MG63 (cell line): Measurements from ENCODE around the gene ZHX3. TPM values are rescaled to one million over a fixed set of nuclear protein-coding genes. Genes with fewer than 3 reads are reported as not detected.

Experiments used
- DNase-seq: peaks from one replicate; pipeline ENCODE4 v3.0.0-alpha.2; 2020
- H3K27me3 ChIP-seq: fragments of 250-450 bp; sonication (Bioruptor Pico); 2 replicates; pipeline ENCODE4 v1.5.1; 2020; ENCODE audit warnings: mild to moderate bottlenecking, moderate library complexity
- H3K36me3 ChIP-seq: fragments of 250-450 bp; sonication (Bioruptor Pico); 2 replicates; pipeline ENCODE4 v1.5.1; 2020; ENCODE audit warnings: mild to moderate bottlenecking, moderate library complexity
- H3K4me3 ChIP-seq: fragments of 250-450 bp; sonication (Bioruptor Pico); 2 replicates; pipeline ENCODE4 v1.5.1; 2020; ENCODE audit warnings: mild to moderate bottlenecking, moderate library complexity
- H3K9me3 ChIP-seq: fragments of 250-450 bp; sonication (Bioruptor Pico); 2 replicates; pipeline ENCODE4 v1.5.1; 2020; ENCODE audit warnings: mild to moderate bottlenecking, moderate library complexity
- total RNA-seq: library from RNA; depleted of rRNA; stranded (reverse); fragments of >200 nt; shearing (Covaris generic); gene quantifications from 2 replicates; pipeline ENCODE4 v1.2.3, GENCODE V29; 2014; ENCODE audit warnings: low replicate concordance

ZHX3 gene
- total RNA-seq, 1 experiment from 2014 or later = 5.3 TPM

GRCh38 chr20:41290804-41291389, 26.6 kb downstream of the ZHX3 start:
- no peak for DNase-seq
- H3K4me3 ChIP-seq = no peak overlapping the region
- H3K9me3 ChIP-seq = peaks cover 30% of the 10 kb centered on the region
- H3K36me3 ChIP-seq = peaks cover 15% of the 10 kb centered on the region
- no peaks in the 10 kb centered on the region for H3K27me3 ChIP-seq

GRCh38 chr20:41287327-41287726, 30.2 kb downstream of the ZHX3 start:
- H3K4me3 ChIP-seq = no peak overlapping the region
- peak; percentile 23 for DNase-seq
- H3K36me3 ChIP-seq = peaks cover 17% of the 10 kb centered on the region
- peaks cover 46% of the 10 kb centered on the region for H3K9me3 ChIP-seq
- no peaks in the 10 kb centered on the region for H3K27me3 ChIP-seq

GRCh38 chr20:41286240-41286851, 31.2 kb downstream of the ZHX3 start:
- no peak for DNase-seq
- H3K9me3 ChIP-seq = peaks cover 46% of the 10 kb centered on the region
- peaks cover 22% of the 10 kb centered on the region for H3K36me3 ChIP-seq
- no peak overlapping the region for H3K4me3 ChIP-seq
- no peaks in the 10 kb centered on the region for H3K27me3 ChIP-seq

- Histone ChIP-seq H3K9me3 (peaks cover 4% of the 10 kb centered on the region), H3K4me3 (no peak overlapping the region), H3K27me3 (no peaks in the 10 kb centered on the region), H3K36me3 (peaks cover 4% of the 10 kb centered on the region)
- no peak for DNase-seq
These were observed 37.8 kb downstream of the ZHX3 start for GRCh38 chr20:41279546-41280225.

- Histone ChIP-seq H3K27me3 (no peaks in the 10 kb centered on the region), H3K36me3 (peaks cover 4% of the 10 kb centered on the region)
- DNase-seq = no peak
These were observed 38.6 kb downstream of the ZHX3 start for GRCh38 chr20:41278936-41279335.

GRCh38 chr20:41277049-41277448, 40.5 kb downstream of the ZHX3 start:
- Histone ChIP-seq H3K36me3 (peaks cover 11% of the 10 kb centered on the region), H3K4me3 (no peak overlapping the region), H3K27me3 (no peaks in the 10 kb centered on the region), H3K9me3 (no peaks in the 10 kb centered on the region)
- no peak for DNase-seq

More at GRCh38 chr20:41278936-41279335, 38.6 kb downstream of the ZHX3 start:
- no peaks in the 10 kb centered on the region for H3K9me3 ChIP-seq
- H3K4me3 ChIP-seq = no peak overlapping the region

GRCh38 chr20:41276317-41276751, 41.2 kb downstream of the ZHX3 start:
- DNase-seq = no peak
- Histone ChIP-seq H3K36me3 (peaks cover 6% of the 10 kb centered on the region; the same call in 1 of the 2 replicates), H3K4me3 (no peak overlapping the region), H3K9me3 (no peaks in the 10 kb centered on the region), H3K27me3 (no peaks in the 10 kb centered on the region)

- H3K27me3 ChIP-seq = no peaks in the 10 kb centered on the region
- no peak overlapping the region for H3K4me3 ChIP-seq
- peak; percentile 77 for DNase-seq
These were observed 42.2 kb downstream of the ZHX3 start for GRCh38 chr20:41275301-41275731.

GRCh38 chr20:41274152-41274551, 43.4 kb downstream of the ZHX3 start:
- H3K9me3 ChIP-seq = no peaks in the 10 kb centered on the region
- peaks cover 6% of the 10 kb centered on the region; the same call in 1 of the 2 replicates for H3K36me3 ChIP-seq
- no peak overlapping the region for H3K4me3 ChIP-seq
- no peaks in the 10 kb centered on the region for H3K27me3 ChIP-seq
- DNase-seq = no peak

More at GRCh38 chr20:41275301-41275731, 42.2 kb downstream of the ZHX3 start:
- Histone ChIP-seq H3K36me3 (0 out of 2 replicates have a peak, but pooled peaks cover 6% of the 10 kb centered on the region), H3K9me3 (no peaks in the 10 kb centered on the region)

GRCh38 chr20:41273445-41273844, 44.1 kb downstream of the ZHX3 start:
- peaks cover 13% of the 10 kb centered on the region for H3K36me3 ChIP-seq
- H3K27me3 ChIP-seq = no peaks in the 10 kb centered on the region
- H3K9me3 ChIP-seq = no peaks in the 10 kb centered on the region
- no peak overlapping the region for H3K4me3 ChIP-seq
- DNase-seq = no peak

GRCh38 chr20:41272339-41272738, 45.2 kb downstream of the ZHX3 start:
- H3K27me3 ChIP-seq = no peaks in the 10 kb centered on the region
- H3K4me3 ChIP-seq = no peak overlapping the region
- no peak for DNase-seq
- H3K9me3 ChIP-seq = no peaks in the 10 kb centered on the region
- peaks cover 23% of the 10 kb centered on the region for H3K36me3 ChIP-seq

GRCh38 chr20:41268917-41269652, 48.4 kb downstream of the ZHX3 start:
- no peaks in the 10 kb centered on the region for H3K9me3 ChIP-seq
- H3K27me3 ChIP-seq = no peaks in the 10 kb centered on the region
- no peak for DNase-seq
- H3K36me3 ChIP-seq = peaks cover 28% of the 10 kb centered on the region
- no peak overlapping the region for H3K4me3 ChIP-seq

GRCh38 chr20:41268402-41268801, 49.1 kb downstream of the ZHX3 start:
- H3K9me3 ChIP-seq = no peaks in the 10 kb centered on the region
- no peak for DNase-seq

GRCh38 chr20:41265938-41266337, 51.6 kb downstream of the ZHX3 start:
- DNase-seq = no peak
- H3K27me3 ChIP-seq = no peaks in the 10 kb centered on the region
- no peaks in the 10 kb centered on the region for H3K9me3 ChIP-seq
- H3K4me3 ChIP-seq = no peak overlapping the region
- H3K36me3 ChIP-seq = peaks cover 22% of the 10 kb centered on the region

More at GRCh38 chr20:41268402-41268801, 49.1 kb downstream of the ZHX3 start:
- Histone ChIP-seq H3K4me3 (no peak overlapping the region), H3K27me3 (no peaks in the 10 kb centered on the region), H3K36me3 (peaks cover 28% of the 10 kb centered on the region)

- Histone ChIP-seq H3K9me3 (no peaks in the 10 kb centered on the region), H3K4me3 (no peak overlapping the region), H3K27me3 (no peaks in the 10 kb centered on the region), H3K36me3 (peaks cover 22% of the 10 kb centered on the region)
- DNase-seq = no peak
These were observed 52.7 kb downstream of the ZHX3 start for GRCh38 chr20:41264819-41265218.

GRCh38 chr20:41261790-41262717, 55.5 kb downstream of the ZHX3 start:
- Histone ChIP-seq H3K36me3 (peaks cover 8% of the 10 kb centered on the region), H3K27me3 (no peaks in the 10 kb centered on the region), H3K4me3 (no peak overlapping the region), H3K9me3 (no peaks in the 10 kb centered on the region)
- no peak for DNase-seq
